Amygdala (tissue), 56 donors: ENCODE data around the gene TRAPPC14.

ENCODE experiments used
- DNase-seq, 56 donors: peaks; one replicate each; lab custom pipeline; 2025; lab: John Stamatoyannopoulos, UW

Gene TRAPPC14

DNA sequence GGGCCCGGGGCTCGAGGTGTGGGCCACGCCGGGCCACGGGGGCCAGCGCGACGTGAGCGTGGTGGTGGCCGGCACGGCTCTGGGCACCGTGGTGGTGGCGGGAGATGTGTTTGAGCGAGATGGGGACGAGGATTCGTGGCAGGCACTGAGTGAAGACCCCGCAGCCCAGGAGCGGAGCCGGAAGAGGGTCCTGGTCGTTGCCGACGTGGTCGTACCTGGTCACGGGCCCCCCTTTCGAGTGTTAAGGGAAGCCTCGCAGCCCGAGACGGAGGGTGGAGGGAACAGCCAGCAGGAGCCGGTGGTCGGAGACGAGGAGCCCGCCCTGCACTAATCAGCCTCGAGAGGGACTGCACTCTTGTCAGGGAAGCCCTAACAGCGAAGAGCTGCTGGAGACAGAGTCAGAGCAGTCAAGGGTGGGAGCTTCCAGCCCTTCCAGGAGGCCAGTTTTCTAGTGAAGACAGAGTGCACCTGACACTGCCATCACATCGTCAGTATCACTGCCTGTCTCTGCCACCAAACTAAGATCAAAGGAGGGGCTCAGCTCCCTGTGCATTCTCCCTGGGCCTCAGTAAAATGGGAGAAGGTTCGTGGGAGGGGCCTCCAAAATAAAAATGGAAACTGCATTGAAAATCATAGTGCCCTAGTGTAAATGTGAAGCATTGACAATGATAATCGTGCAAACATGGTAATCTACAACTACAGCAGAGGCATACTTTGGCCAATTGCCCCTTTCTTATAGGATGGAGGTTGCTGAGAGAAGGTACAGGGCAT, 30.5 kb downstream of the TRAPPC14 start:
- peak in 11 of 56 donors; percentile 5 to 70 (median 37) for DNase-seq

DNA sequence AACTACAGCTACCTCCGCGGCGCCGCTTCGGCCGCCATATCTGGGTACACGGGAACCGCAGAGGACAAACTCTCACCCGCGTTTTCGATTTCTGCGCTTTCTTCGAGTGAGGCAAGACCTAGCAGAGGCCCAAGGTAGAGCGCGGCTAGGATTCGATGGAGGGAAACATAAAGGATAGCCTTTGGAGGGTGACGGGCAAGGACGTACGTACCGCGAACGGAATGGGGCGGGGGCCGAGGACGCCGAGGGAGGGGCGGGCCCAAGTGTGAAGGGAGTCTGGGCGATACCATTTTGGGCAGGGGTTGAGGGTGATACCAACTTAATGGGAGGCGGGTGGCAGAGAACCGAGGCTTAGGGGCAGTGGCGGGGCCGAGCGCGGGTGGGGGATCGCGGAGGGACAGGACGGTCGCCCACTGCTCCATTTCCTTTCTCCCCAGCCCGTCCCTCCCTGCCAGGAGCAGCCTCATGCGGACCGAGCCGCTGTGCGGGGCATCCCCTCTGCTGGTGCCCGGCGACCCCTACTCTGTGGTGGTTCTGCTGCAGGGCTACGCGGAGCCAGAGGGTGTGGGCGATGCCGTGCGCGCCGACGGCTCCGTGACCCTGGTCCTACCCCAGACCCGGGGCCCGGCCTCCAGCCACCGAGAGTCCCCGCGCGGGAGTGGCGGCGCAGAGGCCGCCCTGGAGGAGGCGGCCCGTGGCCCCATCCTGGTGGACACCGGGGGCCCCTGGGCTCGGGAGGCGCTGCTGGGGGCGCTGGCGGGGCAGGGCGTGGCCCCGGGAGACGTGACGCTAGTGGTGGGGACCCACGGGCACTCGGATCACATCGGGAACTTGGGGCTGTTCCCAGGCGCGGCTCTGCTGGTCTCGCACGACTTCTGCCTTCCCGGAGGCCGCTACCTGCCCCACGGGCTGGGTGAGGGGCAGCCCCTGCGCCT, 31.3 kb downstream of the TRAPPC14 start, which contains the start of gene MBLAC1:
Gene MBLAC1 (plus strand): TSS at position 37 of the 935 bp plus-strand sequence. CDS start 429 bp downstream, at position 466.
- peak; percentile 56 to 93 (median 84) for DNase-seq

DNA sequence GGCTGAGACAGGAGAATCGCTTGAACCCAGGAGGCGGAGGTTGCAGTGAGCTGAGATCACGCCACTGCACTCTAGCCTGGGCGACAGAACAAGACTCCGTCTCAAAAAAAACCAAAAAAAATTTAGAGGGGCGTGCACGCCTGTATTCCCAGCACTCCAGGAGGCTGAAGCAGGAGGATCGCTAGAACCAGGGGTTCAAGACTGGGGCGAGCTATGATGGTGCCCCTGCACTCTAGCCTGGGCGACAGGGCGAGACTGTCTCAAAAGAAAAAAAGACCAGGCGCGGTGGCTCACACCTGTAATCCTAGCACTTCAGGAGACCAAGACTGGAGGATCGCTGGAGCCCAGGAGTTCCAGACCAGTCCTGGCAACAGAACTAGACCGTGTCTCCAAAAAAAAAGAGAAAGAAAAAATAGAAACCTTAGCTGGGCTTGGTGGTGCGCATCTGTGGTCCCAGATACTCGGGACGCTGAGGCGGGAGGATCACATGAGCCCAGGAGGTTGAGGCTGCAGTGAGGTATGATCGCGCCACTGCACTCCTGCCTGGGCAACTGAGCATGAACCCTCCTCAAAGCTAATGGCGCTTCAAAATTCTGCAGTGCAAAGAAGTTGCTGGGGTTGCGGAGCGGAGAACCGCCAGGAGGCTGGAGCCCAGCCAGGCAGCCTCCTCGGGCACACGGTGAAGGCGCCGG, 32.1 kb downstream of the TRAPPC14 start:
- peak in 4 of 56 donors; percentile 63 to 81 (median 65) for DNase-seq

GRCh38 chr7:100124301-100125230, 34.0 kb downstream of the TRAPPC14 start:
- DNase-seq = no peak

GRCh38 chr7:100122568-100122967, 36.0 kb downstream of the TRAPPC14 start:
- DNase-seq = no peak

- no peak for DNase-seq
These were observed 36.5 kb downstream of the TRAPPC14 start for GRCh38 chr7:100122067-100122466.

- DNase-seq = no peak
These were observed 37.8 kb downstream of the TRAPPC14 start for GRCh38 chr7:100120733-100121036.

DNA sequence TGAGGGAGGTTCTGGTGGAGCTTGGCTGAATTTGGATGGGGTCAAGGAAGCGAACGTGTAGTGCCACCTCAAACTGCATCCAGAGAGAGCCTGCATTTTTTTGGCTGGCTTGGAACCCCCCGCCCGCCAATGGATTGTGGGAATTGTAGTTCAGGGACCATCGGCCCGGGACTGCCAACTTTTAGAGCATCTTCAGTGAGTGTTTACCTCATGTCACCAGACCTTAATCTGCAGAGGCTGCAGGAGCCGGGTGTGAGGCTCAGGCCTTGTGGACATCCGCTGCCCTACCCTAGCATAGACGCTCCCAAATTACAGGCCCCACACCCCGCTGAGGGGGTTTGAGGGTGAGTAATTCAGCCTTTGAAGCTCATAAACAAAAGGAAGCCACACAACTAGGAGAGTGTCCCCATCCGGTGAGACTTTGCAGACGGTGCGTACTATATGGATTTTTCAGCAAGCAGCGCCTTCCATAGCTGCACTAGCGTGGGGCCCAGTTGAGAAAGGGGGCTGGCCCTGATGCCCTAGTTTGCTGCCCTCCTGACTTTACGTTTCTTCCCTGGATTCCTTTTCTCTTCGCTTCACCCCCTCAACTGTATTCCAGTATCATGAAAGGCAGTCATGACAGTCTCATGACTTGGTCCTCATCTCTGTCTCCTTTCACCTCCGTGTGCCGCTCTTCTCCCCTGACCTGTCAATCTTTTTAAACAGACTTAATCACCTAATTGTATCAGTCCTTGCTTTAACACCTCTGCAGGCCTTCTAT, 38.4 kb downstream of the TRAPPC14 start:
- DNase-seq = peak in 50 of 56 donors; percentile 17 to 89 (median 72)

DNA sequence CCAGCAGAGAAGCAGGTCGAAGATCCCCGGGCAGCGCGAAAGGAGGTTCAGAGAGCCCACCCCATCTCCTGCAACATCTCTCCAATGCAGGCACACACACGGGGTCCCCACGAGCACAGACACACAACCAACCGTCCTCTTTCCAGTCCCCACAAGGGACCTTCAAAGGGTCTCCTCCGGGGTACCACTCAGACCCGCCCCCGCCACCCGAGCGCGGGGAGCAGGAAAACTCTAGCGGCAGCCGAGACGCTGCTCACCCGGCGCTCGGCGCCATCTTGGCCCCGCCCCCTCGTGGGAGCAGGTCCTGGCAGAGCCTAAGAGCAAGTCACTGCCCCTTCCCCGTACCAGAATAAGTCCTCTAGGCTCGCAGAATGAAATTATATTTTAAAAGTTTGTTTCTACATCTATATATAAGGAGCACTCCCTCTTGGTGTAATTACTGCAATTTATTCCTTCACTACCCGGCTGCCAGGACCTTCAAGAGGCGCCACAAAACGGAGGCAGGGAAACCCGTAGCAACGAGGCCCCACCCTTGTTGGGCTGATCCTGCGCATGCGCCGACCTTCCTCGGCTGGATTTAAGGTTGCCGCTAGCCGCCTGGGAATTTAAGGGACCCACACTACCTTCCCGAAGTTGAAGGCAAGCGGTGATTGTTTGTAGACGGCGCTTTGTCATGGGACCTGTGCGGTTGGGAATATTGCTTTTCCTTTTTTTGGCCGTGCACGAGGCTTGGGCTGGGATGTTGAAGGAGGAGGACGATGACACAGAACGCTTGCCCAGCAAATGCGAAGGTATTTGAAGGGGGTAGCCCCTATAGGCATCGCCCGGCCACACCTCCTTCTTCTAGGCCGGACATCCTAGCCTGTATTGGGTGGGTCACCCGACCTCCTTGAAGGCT, 39.2 kb downstream of the TRAPPC14 start, which contains the start of the genes CNPY4 and TAF6:
Gene CNPY4 (plus strand): TSS at position 563 of the 898 bp plus-strand sequence. CDS start 111 bp downstream, at position 674.
Gene TAF6 (minus strand): TSS at position 287 of the 898 bp plus-strand sequence. CDS start 5,149 bp downstream, outside the sequence.
- DNase-seq = peak; percentile 55 to 96 (median 90)

DNA sequence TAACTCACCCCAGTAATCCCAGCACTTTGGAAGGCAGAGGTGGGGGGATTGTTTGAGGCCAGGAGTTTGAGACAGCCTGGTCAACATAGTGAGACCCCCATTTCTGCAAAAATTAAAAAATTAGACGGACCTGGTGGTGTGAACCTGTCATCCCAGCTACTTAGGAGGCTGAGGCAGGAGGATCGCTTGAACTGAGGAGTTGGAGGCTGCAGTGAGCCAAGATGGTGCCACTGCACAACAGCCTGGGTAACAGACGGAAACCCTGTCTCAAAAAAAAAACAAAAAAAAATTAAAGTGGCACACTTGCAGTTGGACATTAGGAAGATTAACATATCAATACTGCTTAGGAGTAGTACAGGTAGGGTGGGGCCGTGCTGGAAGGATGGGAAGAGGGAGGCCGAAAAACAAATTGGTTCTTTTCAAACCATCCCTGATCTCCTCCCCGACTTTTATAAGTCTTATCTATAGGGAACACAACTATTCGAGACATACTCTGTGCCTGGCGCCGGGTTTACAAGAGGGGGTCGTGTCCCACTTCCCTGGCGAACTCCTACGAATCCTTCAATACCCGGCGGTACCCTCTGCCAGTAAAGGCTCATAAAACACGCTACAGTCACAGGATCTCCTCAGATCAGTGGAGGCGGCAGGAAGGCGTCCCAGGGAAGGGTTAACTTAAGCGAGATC, 40.0 kb downstream of the TRAPPC14 start:
- DNase-seq = no peak

DNA sequence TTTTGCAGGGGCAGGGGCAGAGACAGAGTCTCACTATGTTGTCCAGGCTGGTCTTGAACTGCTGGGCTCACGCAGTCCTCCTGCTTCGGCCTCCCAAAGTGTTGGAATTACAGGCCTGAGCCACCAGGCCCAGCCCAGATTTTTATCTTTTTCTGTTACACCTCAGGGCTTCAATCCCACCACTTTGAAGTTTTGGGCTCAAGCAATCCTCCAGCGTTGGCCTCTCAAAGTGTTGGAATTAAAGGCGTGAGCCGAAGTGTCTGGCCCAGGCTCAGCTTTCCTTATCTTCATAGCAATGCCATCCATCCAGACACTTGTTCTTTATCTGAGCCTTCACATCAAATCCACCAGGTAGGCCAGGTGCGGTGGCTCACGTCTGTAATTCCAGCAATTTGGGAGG, 43.5 kb downstream of the TRAPPC14 start:
- DNase-seq = no peak

- DNase-seq = no peak
These were observed 46.6 kb downstream of the TRAPPC14 start for GRCh38 chr7:100111914-100112313.

DNA sequence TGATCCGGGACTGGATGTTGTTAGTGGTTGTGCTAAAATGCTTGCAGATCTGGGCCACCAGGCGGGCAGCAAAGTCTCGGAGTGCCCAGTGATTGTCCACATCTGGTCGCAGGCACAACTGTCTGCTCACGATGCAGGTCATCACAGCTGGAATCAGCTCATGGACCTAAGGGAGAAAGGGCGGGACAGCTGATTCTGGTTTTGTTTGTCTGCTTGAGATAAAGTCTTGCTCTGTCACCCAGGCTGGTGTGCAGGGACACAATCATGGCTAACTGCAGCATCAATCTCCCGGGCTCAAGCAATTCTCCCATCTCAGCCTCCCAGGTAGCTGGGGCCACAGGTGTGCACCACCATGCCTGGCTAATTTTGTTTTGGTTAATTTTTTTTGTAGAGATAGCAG, 47.4 kb downstream of the TRAPPC14 start:
- DNase-seq = no peak

GRCh38 chr7:100109521-100110163, 48.9 kb downstream of the TRAPPC14 start:
- DNase-seq = no peak

DNA sequence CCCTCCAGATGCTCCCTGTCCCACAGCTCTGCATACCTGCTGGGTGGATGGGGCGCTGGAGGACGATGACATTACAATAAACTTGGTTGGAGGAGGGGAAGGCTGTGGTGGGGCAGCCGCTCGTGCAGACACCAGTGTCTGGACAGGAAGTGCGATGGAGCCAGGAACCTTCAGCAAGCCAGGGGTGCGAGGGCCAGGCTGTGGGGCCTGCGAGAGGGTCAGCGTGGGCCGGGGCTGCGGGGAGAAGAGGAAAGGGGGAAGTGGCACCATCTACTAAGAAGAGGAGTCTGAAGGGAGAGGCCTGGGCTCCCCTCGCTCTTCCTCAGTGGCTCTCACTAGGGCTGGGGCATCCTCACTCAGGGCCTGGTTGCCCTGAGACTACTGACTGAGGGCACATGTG, 50.6 kb downstream of the TRAPPC14 start:
- DNase-seq = peak in 1 of 56 donors; percentile 10

DNA sequence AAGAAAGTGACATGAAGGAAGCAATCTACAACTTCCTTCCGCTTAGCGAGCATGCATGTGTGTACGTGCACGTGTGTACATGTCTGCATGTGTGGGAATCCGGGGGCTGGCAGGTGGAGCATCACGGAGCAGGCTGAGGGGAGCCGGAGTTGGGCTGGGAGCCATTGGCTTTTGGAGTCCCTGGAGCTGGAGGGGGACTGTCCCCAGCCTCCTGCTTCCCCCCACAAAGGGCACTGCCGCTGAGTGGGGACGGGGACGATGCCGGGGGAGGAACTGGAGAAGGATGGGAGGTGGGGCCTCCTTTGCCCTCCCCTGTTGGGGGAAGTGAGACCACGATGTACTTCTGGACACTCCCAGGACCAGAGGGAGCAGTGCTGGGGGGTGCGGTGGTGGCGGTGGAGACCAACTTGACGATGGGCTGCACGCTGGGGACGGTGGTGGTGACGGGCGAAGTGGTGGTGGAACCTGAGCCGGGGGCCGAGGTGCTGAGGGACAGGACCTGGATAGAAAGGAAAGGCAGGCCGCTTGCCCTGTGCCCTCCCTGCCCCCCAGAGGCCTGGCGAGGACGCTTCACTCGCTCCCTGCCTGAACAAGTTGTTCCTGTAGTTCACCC, 51.3 kb downstream of the TRAPPC14 start:
- peak in 5 of 56 donors; percentile 2 to 10 (median 6) for DNase-seq
